Osteocyte (in vitro differentiated cells): ENCODE results near the gene HOMER2. TPM values are rescaled to one million over a fixed set of nuclear protein-coding genes. Genes with fewer than 3 reads are reported as not detected.

Experiments
- DNase-seq: peaks from one replicate; pipeline ENCODE4 v3.0.0; 2021; ENCODE audit warnings: mixed read lengths; ENCODE audit not compliant: unreplicated experiment; ENCODE audit errors: extremely low spot score
- H3K27ac Mint-ChIP-seq: one replicate; pipeline ENCODE4 v1.8.0; 2021; ENCODE audit warnings: mild to moderate bottlenecking, mixed read lengths; ENCODE audit not compliant: unreplicated experiment
- H3K27me3 Mint-ChIP-seq: one replicate; pipeline ENCODE4 v1.8.0; 2021; ENCODE audit warnings: mixed read lengths; ENCODE audit not compliant: unreplicated experiment
- H3K36me3 Mint-ChIP-seq: one replicate; pipeline ENCODE4 v1.8.0; 2021; ENCODE audit warnings: mixed read lengths; ENCODE audit not compliant: unreplicated experiment
- H3K4me1 Mint-ChIP-seq: one replicate; pipeline ENCODE4 v1.8.0; 2021; ENCODE audit warnings: mixed read lengths; ENCODE audit not compliant: unreplicated experiment
- H3K4me3 Mint-ChIP-seq: one replicate; pipeline ENCODE4 v1.8.0; 2021; ENCODE audit warnings: mild to moderate bottlenecking, moderate library complexity, mixed read lengths; ENCODE audit not compliant: unreplicated experiment
- H3K9me3 Mint-ChIP-seq: one replicate; pipeline ENCODE4 v1.8.0; 2021; ENCODE audit warnings: mixed read lengths; ENCODE audit not compliant: unreplicated experiment
- total RNA-seq: library from RNA; stranded (reverse); gene quantifications from 2 replicates; pipeline ENCODE4 v1.2.1, GENCODE V29; 2021
- TF ChIP-seq, protein P1 (sequence below): fragments of 200-600 bp; sonication (generic); IDR thresholded peaks from 2 replicates; pipeline ENCODE4 v1.5.0; 2021; ENCODE audit warnings: antibody characterized with exemption, mild to moderate bottlenecking, moderate library complexity

The HOMER2 gene
- total RNA-seq, 1 donor from 2014 or later: 6.3 TPM

DNA sequence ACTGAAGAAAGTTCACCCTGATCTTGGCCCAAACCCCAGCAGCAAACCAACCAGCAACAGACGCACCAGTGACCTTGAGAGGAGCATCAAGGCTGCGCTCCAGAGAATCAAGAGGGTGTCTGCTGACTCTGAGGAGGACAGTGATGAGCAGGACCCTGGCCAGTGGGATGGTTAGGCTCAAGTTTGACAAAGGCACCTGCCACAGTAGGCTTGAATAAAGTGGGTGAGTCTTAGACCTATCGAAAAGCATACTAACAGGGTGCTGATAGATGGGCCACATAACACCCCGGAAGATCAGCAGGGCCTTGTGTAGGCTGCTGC lies 119.2 kb downstream of the HOMER2 start:
- Mint-ChIP-seq H3K9me3 (peaks cover 5% of the 10 kb centered on the region), H3K4me3 (no peak overlapping the region), H3K36me3 (peaks cover 74% of the 10 kb centered on the region), H3K4me1 (peaks cover 23% of the 10 kb centered on the region), H3K27me3 (no peaks in the 10 kb centered on the region), H3K27ac (no peak overlapping the region)
- DNase-seq: no peak
- TF ChIP-seq, protein P1, sequence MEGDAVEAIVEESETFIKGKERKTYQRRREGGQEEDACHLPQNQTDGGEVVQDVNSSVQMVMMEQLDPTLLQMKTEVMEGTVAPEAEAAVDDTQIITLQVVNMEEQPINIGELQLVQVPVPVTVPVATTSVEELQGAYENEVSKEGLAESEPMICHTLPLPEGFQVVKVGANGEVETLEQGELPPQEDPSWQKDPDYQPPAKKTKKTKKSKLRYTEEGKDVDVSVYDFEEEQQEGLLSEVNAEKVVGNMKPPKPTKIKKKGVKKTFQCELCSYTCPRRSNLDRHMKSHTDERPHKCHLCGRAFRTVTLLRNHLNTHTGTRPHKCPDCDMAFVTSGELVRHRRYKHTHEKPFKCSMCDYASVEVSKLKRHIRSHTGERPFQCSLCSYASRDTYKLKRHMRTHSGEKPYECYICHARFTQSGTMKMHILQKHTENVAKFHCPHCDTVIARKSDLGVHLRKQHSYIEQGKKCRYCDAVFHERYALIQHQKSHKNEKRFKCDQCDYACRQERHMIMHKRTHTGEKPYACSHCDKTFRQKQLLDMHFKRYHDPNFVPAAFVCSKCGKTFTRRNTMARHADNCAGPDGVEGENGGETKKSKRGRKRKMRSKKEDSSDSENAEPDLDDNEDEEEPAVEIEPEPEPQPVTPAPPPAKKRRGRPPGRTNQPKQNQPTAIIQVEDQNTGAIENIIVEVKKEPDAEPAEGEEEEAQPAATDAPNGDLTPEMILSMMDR: no peak

DNA sequence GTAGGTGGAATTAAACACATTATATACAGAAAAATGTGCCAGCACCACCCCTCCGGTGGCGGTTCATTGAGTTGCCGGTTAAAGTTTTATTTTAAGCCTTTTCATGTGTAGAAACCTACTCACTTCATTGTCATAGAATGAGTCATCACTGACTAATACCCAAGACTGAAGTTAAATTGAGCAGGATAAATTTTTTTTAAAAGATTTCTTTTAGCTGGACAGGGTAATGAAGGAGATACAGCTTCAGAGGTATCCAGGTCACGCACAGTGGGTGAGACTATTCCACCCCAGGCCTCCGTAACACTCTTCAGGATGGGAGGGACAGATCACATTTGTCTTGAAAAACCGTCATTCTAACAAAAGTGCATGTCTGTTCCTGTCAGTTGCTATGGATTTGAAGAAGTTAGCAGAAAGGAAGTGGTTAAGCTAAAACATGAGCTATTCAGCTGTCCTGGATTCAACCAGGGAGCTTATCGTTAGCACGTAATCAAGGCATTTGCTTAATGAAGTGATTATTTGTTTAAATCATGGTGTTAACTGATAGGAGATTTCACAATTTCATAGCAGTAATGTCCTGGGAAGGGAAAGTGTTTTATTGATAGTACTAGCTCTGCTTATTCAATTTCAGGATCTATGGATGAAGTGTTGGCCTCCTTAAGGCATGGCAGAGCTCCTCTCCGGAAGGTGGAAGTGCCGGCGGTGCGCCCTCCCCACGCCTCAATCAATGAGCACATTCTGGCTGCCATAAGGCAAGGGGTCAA lies 119.7 kb downstream of the HOMER2 start:
- TF ChIP-seq, protein P1: no peak
- no peak for DNase-seq
- Mint-ChIP-seq H3K9me3 (peaks cover 3% of the 10 kb centered on the region), H3K4me3 (no peak overlapping the region), H3K27me3 (no peaks in the 10 kb centered on the region), H3K36me3 (peaks cover 74% of the 10 kb centered on the region), H3K27ac (peak overlapping the region; percentile 73), H3K4me1 (peaks cover 23% of the 10 kb centered on the region)

DNA sequence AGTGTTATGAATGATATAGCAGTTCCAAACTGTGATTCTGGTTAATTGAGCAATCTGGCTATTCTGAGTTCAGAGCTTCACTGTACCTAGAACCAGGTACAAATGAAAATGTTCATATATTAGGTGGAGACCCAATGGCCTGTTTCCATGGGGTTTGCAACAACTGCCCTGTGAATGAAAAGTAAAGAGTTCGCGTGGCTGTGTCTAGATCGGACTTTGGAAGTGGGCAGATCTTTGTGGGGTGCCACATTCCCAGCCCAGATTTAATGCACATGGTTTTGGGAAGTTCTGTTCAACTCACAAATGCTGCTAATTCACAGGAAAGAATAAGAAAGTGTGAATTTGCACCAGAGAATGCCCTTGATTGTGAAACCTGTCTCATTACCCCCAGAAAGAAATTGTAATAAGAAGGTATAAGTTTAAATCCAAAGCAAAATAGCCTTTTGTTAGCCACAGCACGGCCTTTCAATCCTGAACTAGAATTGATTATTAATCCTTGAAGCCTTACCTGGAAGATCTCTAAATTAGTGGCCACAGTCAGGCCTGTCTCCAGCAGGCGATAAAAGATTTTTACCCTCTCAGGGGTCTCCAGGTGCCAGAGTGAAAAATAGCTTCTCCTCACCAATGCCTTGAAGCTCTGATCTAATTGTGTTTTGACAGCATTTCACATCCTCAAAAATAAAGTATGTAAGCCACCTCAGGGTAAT lies 120.5 kb downstream of the HOMER2 start:
- DNase-seq: no peak
- peak overlapping the region; percentile 73 for H3K27ac Mint-ChIP-seq
- peaks cover 23% of the 10 kb centered on the region for H3K4me1 Mint-ChIP-seq

DNA sequence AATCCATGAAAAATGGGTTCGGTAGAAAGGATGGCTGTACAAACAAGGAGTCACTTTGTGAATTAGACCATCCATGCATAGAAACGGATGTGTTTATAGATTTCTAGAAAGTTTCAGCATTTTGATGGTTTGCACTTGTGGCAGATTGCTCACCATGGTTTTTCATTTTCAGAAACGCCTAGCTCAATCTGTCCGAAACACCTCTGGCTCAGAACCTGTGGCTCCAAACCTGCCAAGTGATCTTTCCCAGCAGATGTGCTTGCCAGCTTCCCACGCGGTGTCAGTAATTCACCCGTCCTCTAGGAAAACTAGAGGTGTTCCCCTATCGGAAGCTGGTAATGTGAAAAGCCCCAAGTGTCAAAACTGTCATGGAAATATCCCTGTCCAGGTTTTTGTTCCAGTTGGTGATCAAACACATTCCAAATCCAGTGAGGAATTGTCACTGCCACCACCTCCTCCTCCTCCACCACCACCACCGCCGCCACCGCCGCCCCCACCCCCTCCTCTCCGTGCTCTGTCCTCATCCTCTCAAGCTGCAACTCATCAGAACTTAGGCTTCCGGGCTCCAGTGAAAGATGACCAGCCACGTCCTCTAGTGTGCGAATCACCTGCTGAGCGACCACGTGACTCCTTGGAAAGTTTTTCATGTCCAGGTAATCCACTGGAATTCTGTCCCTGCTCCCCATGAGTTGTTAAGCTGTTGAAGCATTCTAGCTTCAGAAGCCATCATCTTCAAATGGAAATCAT lies 121.9 kb downstream of the HOMER2 start:
- no peaks in the 10 kb centered on the region for H3K27me3 Mint-ChIP-seq

More for the DNA sequence above, 120.5 kb downstream of the HOMER2 start:
- H3K36me3 Mint-ChIP-seq: peaks cover 72% of the 10 kb centered on the region
- no peaks in the 10 kb centered on the region for H3K9me3 Mint-ChIP-seq
- H3K27me3 Mint-ChIP-seq: no peaks in the 10 kb centered on the region
- no peak overlapping the region for H3K4me3 Mint-ChIP-seq
- TF ChIP-seq, protein P1: no peak

More for the DNA sequence above, 121.9 kb downstream of the HOMER2 start:
- no peak overlapping the region for H3K4me3 Mint-ChIP-seq
- no peak for DNase-seq
- H3K9me3 Mint-ChIP-seq: no peaks in the 10 kb centered on the region
- H3K36me3 Mint-ChIP-seq: peaks cover 70% of the 10 kb centered on the region
- peaks cover 23% of the 10 kb centered on the region for H3K4me1 Mint-ChIP-seq
- H3K27ac Mint-ChIP-seq: no peak overlapping the region
- TF ChIP-seq, protein P1: no peak
